Ovary (tissue), 3 donors: ENCODE measurements around the gene ZNF385C.
"Not testable (repeated sequence)": the region's sequence is repeated elsewhere in the genome, so short reads cannot be mapped to it uniquely, and the experiment has no call there.

Source experiments
- POLR2A ChIP-seq: fragments of 450-650 bp; IDR thresholded peaks from one replicate; pipeline ENCODE4 v1.6.1; 2017; ENCODE audit warnings: antibody characterized with exemption, mild to moderate bottlenecking, moderate library complexity
- TF ChIP-seq, protein P1 (sequence below), 3 donors: fragments of 450-650 bp in 2 of 3; fragments of 200-600 bp in 1 of 3; IDR thresholded peaks; one replicate each; pipeline versions ENCODE4 v1.5.1 to v1.8.0; 2016 to 2022; ENCODE audit warnings: antibody characterized with exemption in 3 of 3, mild to moderate bottlenecking in 1 of 3
- donor health status: DM: no; HTN: no; CAD: no.

DNA sequence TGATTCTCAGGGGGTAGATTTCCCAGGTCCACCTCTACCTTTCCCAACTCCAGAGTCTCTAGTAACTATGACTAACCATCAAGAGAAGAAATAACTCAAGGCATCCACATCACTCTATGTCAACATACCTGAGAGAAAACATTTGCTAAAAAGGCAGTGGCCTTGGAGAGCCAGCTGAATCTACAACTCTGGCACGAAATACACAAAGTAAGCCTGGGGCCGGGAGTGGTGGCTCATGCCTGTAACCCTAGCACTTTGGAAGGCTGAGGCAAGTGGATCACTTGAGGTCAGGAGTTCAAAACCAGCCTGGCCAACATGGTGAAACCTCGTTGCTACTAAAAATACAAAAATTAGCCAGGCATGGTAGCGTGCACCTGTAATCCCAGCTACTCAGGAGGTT is 44.9 kb upstream of the ZNF385C start:
- TF ChIP-seq, protein P1, sequence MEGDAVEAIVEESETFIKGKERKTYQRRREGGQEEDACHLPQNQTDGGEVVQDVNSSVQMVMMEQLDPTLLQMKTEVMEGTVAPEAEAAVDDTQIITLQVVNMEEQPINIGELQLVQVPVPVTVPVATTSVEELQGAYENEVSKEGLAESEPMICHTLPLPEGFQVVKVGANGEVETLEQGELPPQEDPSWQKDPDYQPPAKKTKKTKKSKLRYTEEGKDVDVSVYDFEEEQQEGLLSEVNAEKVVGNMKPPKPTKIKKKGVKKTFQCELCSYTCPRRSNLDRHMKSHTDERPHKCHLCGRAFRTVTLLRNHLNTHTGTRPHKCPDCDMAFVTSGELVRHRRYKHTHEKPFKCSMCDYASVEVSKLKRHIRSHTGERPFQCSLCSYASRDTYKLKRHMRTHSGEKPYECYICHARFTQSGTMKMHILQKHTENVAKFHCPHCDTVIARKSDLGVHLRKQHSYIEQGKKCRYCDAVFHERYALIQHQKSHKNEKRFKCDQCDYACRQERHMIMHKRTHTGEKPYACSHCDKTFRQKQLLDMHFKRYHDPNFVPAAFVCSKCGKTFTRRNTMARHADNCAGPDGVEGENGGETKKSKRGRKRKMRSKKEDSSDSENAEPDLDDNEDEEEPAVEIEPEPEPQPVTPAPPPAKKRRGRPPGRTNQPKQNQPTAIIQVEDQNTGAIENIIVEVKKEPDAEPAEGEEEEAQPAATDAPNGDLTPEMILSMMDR (IDR thresholded peaks at IDR 0.05): not testable (repeated sequence)
- not testable (repeated sequence) for TF ChIP-seq POLR2A
